Measurements from ENCODE around the gene CLTRN.

The CLTRN gene

GRCh38 chrX:15601932-15602331 is 62.7 kb downstream of the CLTRN start (continued):
- no peak for TF ChIP-seq ZNF175 (tag by site-specific recombination; IDR thresholded peaks at IDR 0.05)
- TF ChIP-seq ZBTB7A (tag by site-specific recombination; IDR thresholded peaks at IDR 0.05; ENCODE audit: low read depth): no peak
- TF ChIP-seq ZNF133 (tag by site-specific recombination; IDR thresholded peaks at IDR 0.05): no peak
- no peak for TF ChIP-seq SP3 (tag by site-specific recombination; IDR thresholded peaks at IDR 0.05)
- no peak for TF ChIP-seq SP7 (tag by site-specific recombination; IDR thresholded peaks at IDR 0.05)
- TF ChIP-seq ZNF654 (tag by site-specific recombination; IDR thresholded peaks at IDR 0.05; ENCODE audit: low read depth): no peak
- TF ChIP-seq HOXD13 (CRISPR knock-in tag; IDR thresholded peaks at IDR 0.05; ENCODE audit: borderline replicate concordance): no peak
- TF ChIP-seq ZSCAN30 (tag by site-specific recombination; IDR thresholded peaks at IDR 0.05): no peak
- no peak for TF ChIP-seq ZNF571 (tag by site-specific recombination; IDR thresholded peaks at IDR 0.05)

GRCh38 chrX:15600745-15601144 is 63.9 kb downstream of the CLTRN start, which contains the start of gene ACE2:
ACE2 (minus strand) TSS chrX:15600960; CDS start chrX:15600911, 49 bp downstream.
- no peak within 1 kb of the TSS for H3K4me3 ChIP-seq (ENCODE audit: low read depth, low read length)
- H3K4me1 ChIP-seq (ENCODE audit: control insufficient read depth, insufficient read depth, low read length): no peaks in the 10 kb centered on the region
- ChIA-PET CTCF (interaction anchor here (0.5 kb wide), 1 partner anchor 329 kb away, joined by 3 read pairs; no protein-coding TSS in a partner anchor), POLR2A (no interaction called here)
- no peak within 1 kb of the TSS for H3K27ac ChIP-seq (ENCODE audit: extremely low read depth, low read depth, low read length)
- no peaks in the 10 kb centered on the region for H3K9me3 ChIP-seq (ENCODE audit: control insufficient read depth, insufficient read depth, low read depth, low read length)
- TF ChIP-seq ZNF398 (tag by site-specific recombination; IDR thresholded peaks at IDR 0.05) (no peak), ZFHX2 (tag by site-specific recombination; conservative IDR thresholded peaks at IDR 0.05) (no peak), IKZF3 (tag by site-specific recombination; IDR thresholded peaks at IDR 0.05) (no peak), ATF2 (tag by site-specific recombination; IDR thresholded peaks at IDR 0.05; ENCODE audit: low read depth) (no peak), ZNF843 (tag by site-specific recombination; IDR thresholded peaks at IDR 0.05) (no peak), ZNF24 (tag by site-specific recombination; IDR thresholded peaks at IDR 0.05) (no peak), ZNF785 (tag by site-specific recombination; IDR thresholded peaks at IDR 0.05) (no peak), ZNF211 (tag by site-specific recombination; IDR thresholded peaks at IDR 0.05; ENCODE audit: low read depth) (no peak), ZNF747 (tag by site-specific recombination; IDR thresholded peaks at IDR 0.05) (no peak), FEZF1 (tag by site-specific recombination; IDR thresholded peaks at IDR 0.05) (no peak), PATZ1 (tag by site-specific recombination; IDR thresholded peaks at IDR 0.05) (no peak), ZNF629 (tag by site-specific recombination; IDR thresholded peaks at IDR 0.05) (no peak), ZEB2 (tag by site-specific recombination; IDR thresholded peaks at IDR 0.05) (no peak)
- H3K36me3 ChIP-seq (ENCODE audit: control insufficient read depth in 2 of 2, insufficient read depth in 1 of 2, low read length in 2 of 2): no peaks in the 10 kb centered on the region
